Astrocyte (in vitro differentiated cells and primary cell): ENCODE data around the gene SUPT7L.

Source experiments
- CTCF ChIP-seq: IDR thresholded peaks from 2 replicates; pipeline ENCODE4 v1.5.1; 2011; ENCODE audit warnings: low read depth, mild to moderate bottlenecking, inconsistent platforms, low read length, moderate library complexity; ENCODE audit not compliant: insufficient read depth
- EZH2 ChIP-seq: IDR thresholded peaks from 2 replicates; pipeline ENCODE4 v1.6.1; 2012; ENCODE audit warnings: mild to moderate bottlenecking, low read length, inconsistent platforms; ENCODE audit not compliant: insufficient read depth

- TF ChIP-seq CTCF (no peak), EZH2 (no peak)
These were observed 23.8 kb upstream of the SUPT7L start for GRCh38 chr2:27687232-27687631.
